ENCODE measurements around the gene MPPED1. TPM values are rescaled to one million over a fixed set of nuclear protein-coding genes. Genes with fewer than 3 reads are reported as not detected.

Gene MPPED1
- total RNA-seq, 3 donors from 2014 or later, result 0.17 TPM; not detected in 2

DNA sequence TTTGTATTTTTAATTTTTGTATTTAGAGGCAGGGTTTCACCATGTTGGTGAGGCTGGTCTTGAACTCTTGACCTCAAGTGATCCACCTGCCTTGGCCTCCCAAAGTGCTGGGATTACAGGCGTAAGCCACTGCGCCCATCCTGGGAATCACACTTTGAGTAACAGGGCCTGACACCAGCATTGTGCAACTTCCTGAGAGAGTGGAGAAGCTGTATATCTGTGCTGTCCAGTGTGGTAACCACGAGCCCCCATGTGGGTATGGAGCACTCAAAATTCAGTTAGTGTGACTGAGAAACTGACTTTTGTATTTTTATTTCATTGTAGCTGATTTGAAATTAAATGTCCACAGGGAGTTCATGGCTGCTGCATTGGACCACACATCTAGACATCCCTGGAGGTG lies 36.2 kb downstream of the MPPED1 start:
- TF ChIP-seq, protein P1, sequence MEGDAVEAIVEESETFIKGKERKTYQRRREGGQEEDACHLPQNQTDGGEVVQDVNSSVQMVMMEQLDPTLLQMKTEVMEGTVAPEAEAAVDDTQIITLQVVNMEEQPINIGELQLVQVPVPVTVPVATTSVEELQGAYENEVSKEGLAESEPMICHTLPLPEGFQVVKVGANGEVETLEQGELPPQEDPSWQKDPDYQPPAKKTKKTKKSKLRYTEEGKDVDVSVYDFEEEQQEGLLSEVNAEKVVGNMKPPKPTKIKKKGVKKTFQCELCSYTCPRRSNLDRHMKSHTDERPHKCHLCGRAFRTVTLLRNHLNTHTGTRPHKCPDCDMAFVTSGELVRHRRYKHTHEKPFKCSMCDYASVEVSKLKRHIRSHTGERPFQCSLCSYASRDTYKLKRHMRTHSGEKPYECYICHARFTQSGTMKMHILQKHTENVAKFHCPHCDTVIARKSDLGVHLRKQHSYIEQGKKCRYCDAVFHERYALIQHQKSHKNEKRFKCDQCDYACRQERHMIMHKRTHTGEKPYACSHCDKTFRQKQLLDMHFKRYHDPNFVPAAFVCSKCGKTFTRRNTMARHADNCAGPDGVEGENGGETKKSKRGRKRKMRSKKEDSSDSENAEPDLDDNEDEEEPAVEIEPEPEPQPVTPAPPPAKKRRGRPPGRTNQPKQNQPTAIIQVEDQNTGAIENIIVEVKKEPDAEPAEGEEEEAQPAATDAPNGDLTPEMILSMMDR (IDR thresholded peaks at IDR 0.05), result no peak
- H3K9me3 ChIP-seq, result no peaks in the 10 kb centered on the region
- H3K36me3 ChIP-seq (ENCODE audit: low read depth), result no peaks in the 10 kb centered on the region
- H3K4me1 ChIP-seq (ENCODE audit: low read depth), result no peaks in the 10 kb centered on the region
- no peak for DNase-seq
- no peak for ATAC-seq
- intact Hi-C loops (cut with DNase I, micrococcal nuclease), result no loop called here
- no peak overlapping the region for H3K4me3 ChIP-seq

DNA sequence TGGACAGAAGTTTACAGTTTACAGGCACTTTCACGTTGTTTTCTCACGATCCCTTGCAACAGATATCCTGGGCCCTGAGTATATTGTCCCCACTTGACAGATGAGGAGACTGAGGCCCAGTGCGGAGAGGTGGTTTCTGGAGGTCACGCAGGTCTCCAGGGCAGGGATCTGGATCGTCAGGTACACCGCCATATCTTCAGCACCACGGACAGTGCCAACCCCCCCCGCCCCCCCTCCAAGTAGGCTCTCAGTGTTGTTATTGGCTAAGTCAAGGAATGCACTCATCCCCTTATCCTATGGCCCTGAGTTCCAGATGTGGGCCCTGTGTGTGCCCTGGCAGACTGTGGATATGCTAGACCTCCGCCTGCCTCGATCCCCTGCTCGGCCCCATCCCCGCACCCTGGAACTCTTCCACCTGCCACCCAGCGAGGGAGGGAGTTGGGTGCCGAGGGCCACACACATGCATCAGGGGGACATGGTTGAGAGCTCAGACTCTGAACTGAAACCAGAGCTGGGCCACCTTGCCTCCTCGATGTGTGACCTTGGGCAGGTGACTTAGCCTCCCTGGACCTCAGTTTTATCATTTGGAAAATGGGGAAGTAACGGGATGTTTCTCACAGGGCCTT lies 37.5 kb downstream of the MPPED1 start:
- TF ChIP-seq, protein P1 (IDR thresholded peaks at IDR 0.05), result no peak
- no peaks in the 10 kb centered on the region for H3K4me1 ChIP-seq (ENCODE audit: low read depth)
- no peak overlapping the region for H3K4me3 ChIP-seq
- intact Hi-C loops (cut with DNase I, micrococcal nuclease), result no loop called here
- ATAC-seq (no peak), DNase-seq (no peak)
- H3K9me3 ChIP-seq, result no peaks in the 10 kb centered on the region
- H3K36me3 ChIP-seq (ENCODE audit: low read depth), result no peaks in the 10 kb centered on the region

DNA sequence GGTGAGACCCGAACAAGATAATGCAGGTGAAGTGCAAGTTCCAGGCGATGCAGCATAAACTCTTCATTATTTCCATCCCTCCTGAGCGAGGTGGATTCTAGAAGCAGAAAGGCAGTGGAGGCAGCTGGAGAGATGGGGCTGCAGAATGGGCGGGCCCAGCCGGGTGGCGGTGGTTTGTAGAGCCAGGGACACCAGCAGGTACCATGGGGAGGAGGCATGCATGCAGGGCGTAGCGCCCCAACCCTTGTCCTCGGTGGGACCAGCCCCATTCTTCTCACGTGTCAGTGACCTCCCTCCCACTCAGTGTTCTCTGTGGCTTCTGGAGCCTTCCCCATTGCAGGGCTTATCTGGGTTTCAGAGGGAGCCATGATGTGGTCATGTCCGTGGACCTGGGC lies 38.0 kb downstream of the MPPED1 start:
- DNase-seq, result no peak
- H3K4me3 ChIP-seq, result no peak overlapping the region
- H3K4me1 ChIP-seq (ENCODE audit: low read depth), result no peaks in the 10 kb centered on the region
- no peak for ATAC-seq
- intact Hi-C loops (cut with DNase I, micrococcal nuclease), result no loop called here
- TF ChIP-seq, protein P1 (IDR thresholded peaks at IDR 0.05), result no peak
- H3K36me3 ChIP-seq (ENCODE audit: low read depth), result no peaks in the 10 kb centered on the region
- H3K9me3 ChIP-seq, result no peaks in the 10 kb centered on the region

DNA sequence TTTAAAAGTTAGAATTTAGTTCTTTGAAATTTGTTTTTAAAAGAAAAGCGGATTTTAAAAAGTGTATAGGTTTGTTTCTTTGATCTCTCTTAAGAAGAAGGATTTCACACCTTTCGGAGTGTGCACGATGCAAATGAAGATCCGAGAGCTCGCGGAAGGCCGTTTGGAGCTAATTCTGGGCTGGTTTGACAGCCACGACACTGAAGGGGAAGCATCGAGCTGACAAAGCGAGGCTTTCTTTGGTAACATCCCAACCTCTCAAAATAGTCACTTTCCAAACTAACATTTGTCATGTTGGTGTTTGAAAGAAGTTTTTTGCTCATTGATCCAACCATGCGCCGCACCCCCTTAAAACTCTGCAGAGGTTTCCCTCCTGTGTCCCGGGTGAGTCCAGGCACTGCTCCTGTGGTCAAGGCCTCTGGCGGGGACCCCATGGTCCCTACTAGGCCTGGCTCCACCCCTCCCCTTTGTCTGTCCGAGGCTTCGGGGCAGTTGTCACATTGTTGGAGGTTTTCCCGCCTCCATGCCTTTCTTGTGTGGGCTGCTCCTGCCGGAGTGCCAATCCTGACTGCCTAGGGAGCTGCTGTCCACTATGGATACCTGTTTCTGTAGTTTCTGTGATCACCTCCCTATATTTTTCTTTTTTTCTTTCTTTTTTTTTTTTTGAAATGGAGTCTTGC lies 39.7 kb downstream of the MPPED1 start:
- TF ChIP-seq, protein P1 (IDR thresholded peaks at IDR 0.05), result no peak
- no peak for DNase-seq
- no peak for ATAC-seq
- intact Hi-C loops (cut with DNase I, micrococcal nuclease), result no loop called here
- Histone ChIP-seq H3K4me1 (ENCODE audit: low read depth) (no peaks in the 10 kb centered on the region), H3K9me3 (no peaks in the 10 kb centered on the region), H3K36me3 (ENCODE audit: low read depth) (no peaks in the 10 kb centered on the region), H3K4me3 (no peak overlapping the region)

DNA sequence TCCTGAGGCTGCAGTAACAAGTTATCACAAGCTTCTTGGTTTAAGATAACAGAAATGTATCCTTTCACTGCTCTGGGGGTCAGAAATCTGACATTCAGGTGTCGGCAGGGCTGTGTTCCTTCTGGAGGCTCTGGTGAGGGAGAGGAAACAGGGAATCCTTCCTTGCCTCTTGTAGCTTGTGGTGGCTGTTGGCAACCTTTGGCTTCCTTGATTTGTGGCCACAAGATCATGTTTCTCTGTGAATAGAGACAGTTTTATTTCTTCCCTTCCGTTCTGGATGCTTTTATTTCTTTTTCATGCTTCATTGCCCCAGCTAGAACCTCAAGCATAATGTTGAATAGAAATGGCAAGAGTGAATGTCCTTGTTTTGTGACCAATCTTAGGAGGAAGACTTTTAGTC lies 44.0 kb downstream of the MPPED1 start:
- TF ChIP-seq, protein P1 (IDR thresholded peaks at IDR 0.05), result no peak
- H3K9me3 ChIP-seq, result no peaks in the 10 kb centered on the region
- intact Hi-C loops (cut with DNase I, micrococcal nuclease), result no loop called here
- DNase-seq, result no peak
- no peaks in the 10 kb centered on the region for H3K36me3 ChIP-seq (ENCODE audit: low read depth)
- ATAC-seq, result no peak
- no peaks in the 10 kb centered on the region for H3K4me1 ChIP-seq (ENCODE audit: low read depth)
- no peak overlapping the region for H3K4me3 ChIP-seq
